ENCODE data around the gene TMEM109. TPM values are rescaled to one million over a fixed set of nuclear protein-coding genes. Genes with fewer than 3 reads are reported as not detected.

Gene TMEM109
- total RNA-seq, 1 donor from 2014 or later: 138 TPM

- intact Hi-C loops (cut with micrococcal nuclease): no loop called here
- Mint-ChIP-seq H3K27ac (no peak overlapping the region), H3K4me3 (no peak overlapping the region), H3K27me3 (ENCODE audit: insufficient read depth) (peaks cover 6% of the 10 kb centered on the region), H3K4me1 (ENCODE audit: low read depth) (peaks cover 7% of the 10 kb centered on the region), H3K36me3 (ENCODE audit: low read depth) (no peaks in the 10 kb centered on the region), H3K9me3 (no peaks in the 10 kb centered on the region)
- DNase-seq (ENCODE audit: low spot score): no peak
Measured at GRCh38 chr11:60936467-60937143, 22.6 kb downstream of the TMEM109 start.

GRCh38 chr11:60937144-60937527, 23.2 kb downstream of the TMEM109 start:
- no peak for DNase-seq (ENCODE audit: low spot score)
- H3K27ac Mint-ChIP-seq: no peak overlapping the region
- no peaks in the 10 kb centered on the region for H3K9me3 Mint-ChIP-seq
- no peak overlapping the region for H3K4me3 Mint-ChIP-seq
- intact Hi-C loops (cut with micrococcal nuclease): no loop called here
- no peaks in the 10 kb centered on the region for H3K36me3 Mint-ChIP-seq (ENCODE audit: low read depth)
- H3K27me3 Mint-ChIP-seq (ENCODE audit: insufficient read depth): peaks cover 5% of the 10 kb centered on the region
- peaks cover 7% of the 10 kb centered on the region for H3K4me1 Mint-ChIP-seq (ENCODE audit: low read depth)

DNA sequence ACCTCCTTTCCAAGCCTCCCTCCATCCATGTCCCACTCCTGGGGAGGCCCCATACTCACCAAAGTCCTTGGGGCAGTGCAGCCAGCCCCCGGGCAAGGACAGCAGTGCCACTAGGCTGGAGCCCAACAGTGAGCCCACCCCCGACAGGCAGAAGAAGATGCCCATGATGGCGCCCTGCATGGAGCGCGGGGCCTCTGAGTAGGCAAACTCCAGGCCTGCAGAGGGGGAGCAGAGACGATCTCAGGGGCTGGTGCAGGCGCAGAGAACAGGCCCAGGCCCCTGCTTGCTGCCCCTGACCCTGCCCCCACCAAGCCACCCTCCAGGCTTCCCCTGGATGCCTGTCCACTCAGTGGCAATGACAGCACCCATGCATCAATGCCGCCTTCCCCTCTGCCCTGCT, 23.9 kb downstream of the TMEM109 start:
- H3K4me1 Mint-ChIP-seq (ENCODE audit: low read depth): peaks cover 7% of the 10 kb centered on the region
- H3K27me3 Mint-ChIP-seq (ENCODE audit: insufficient read depth): peaks cover 3% of the 10 kb centered on the region
- intact Hi-C loops (cut with micrococcal nuclease): no loop called here
- no peaks in the 10 kb centered on the region for H3K9me3 Mint-ChIP-seq
- no peaks in the 10 kb centered on the region for H3K36me3 Mint-ChIP-seq (ENCODE audit: low read depth)
- no peak for DNase-seq (ENCODE audit: low spot score)
- H3K27ac Mint-ChIP-seq: no peak overlapping the region
- no peak overlapping the region for H3K4me3 Mint-ChIP-seq

DNA sequence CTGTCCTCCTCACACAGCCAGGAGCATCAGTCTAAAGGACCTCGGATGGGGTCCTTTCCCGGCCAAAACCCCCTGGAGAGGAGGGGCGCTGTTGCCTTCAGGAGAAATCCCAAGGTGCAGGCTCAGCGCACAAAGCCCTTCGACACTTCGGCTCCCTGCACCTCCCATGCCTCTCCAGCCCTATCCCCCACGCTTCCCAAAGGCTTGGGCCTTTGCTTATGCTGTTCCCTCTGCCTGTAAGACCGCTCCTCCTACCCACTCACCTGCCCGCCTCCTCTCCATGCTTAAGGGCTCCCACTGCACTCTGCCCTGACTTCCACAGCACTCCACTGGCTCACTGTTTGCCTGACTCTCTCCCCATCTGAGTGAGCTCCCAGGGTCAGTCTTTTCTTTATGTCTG, 24.5 kb downstream of the TMEM109 start:
- Mint-ChIP-seq H3K4me3 (no peak overlapping the region), H3K4me1 (ENCODE audit: low read depth) (peaks cover 7% of the 10 kb centered on the region), H3K9me3 (no peaks in the 10 kb centered on the region), H3K27ac (no peak overlapping the region), H3K27me3 (ENCODE audit: insufficient read depth) (peaks cover 3% of the 10 kb centered on the region), H3K36me3 (ENCODE audit: low read depth) (no peaks in the 10 kb centered on the region)
- DNase-seq (ENCODE audit: low spot score): no peak
- intact Hi-C loops (cut with micrococcal nuclease): no loop called here

DNA sequence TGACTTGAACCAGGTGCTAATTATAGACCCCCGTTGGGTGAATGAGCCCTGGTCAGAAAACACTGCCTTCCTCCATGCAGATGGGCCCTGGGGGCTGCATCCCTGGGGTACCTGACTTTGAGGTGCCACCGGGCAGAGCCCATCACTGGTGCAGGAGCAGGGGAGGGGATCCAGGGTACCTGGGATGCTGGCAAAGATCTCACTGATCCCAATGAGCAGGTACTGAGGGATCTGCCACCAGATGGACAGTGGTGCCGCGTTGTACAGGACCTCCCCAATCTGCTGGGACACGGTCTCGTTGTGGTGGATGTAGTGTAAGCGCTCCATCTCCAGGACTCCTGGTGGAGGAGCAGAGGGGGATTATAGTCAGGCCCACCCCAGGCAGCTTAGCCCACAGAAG, 25.3 kb downstream of the TMEM109 start:
- Mint-ChIP-seq H3K9me3 (no peaks in the 10 kb centered on the region), H3K27me3 (ENCODE audit: insufficient read depth) (peaks cover 3% of the 10 kb centered on the region), H3K36me3 (ENCODE audit: low read depth) (no peaks in the 10 kb centered on the region), H3K4me1 (ENCODE audit: low read depth) (peaks cover 7% of the 10 kb centered on the region), H3K4me3 (no peak overlapping the region), H3K27ac (no peak overlapping the region)
- no peak for DNase-seq (ENCODE audit: low spot score)
- intact Hi-C loops (cut with micrococcal nuclease): no loop called here

- intact Hi-C loops (cut with micrococcal nuclease): no loop called here
- no peak for DNase-seq (ENCODE audit: low spot score)
- Mint-ChIP-seq H3K27ac (no peak overlapping the region), H3K27me3 (ENCODE audit: insufficient read depth) (peaks cover 3% of the 10 kb centered on the region), H3K36me3 (ENCODE audit: low read depth) (no peaks in the 10 kb centered on the region), H3K4me3 (no peak overlapping the region), H3K9me3 (no peaks in the 10 kb centered on the region), H3K4me1 (ENCODE audit: low read depth) (peaks cover 7% of the 10 kb centered on the region)
Measured at GRCh38 chr11:60939855-60940254, 25.9 kb downstream of the TMEM109 start.

- H3K27ac Mint-ChIP-seq: no peak overlapping the region
- H3K4me3 Mint-ChIP-seq: no peak overlapping the region
- intact Hi-C loops (cut with micrococcal nuclease): no loop called here
- H3K4me1 Mint-ChIP-seq (ENCODE audit: low read depth): peaks cover 7% of the 10 kb centered on the region
- no peak for DNase-seq (ENCODE audit: low spot score)
- no peaks in the 10 kb centered on the region for H3K9me3 Mint-ChIP-seq
- no peaks in the 10 kb centered on the region for H3K36me3 Mint-ChIP-seq (ENCODE audit: low read depth)
- H3K27me3 Mint-ChIP-seq (ENCODE audit: insufficient read depth): peaks cover 6% of the 10 kb centered on the region
Measured at GRCh38 chr11:60941371-60942119, 27.6 kb downstream of the TMEM109 start.

DNA sequence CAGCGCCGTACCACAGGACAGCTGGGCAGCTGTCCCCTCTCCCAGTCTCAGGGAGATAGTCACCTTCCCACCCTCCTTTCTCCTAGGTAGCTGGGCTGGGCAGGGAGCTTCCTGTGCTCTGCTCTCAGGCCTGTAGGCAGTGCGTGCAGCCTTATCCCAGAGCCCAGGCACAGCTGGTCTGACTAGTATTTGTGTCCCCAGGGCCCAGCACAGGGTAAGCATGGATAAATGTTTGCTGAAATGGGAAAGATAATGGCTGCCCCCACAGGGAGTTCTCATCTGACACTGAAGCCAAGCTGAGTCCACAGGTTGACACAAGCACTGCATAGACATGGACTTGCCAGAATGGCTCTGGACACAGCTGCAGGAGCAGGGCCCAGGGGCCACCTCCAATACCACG, 28.3 kb downstream of the TMEM109 start:
- Mint-ChIP-seq H3K9me3 (no peaks in the 10 kb centered on the region), H3K27me3 (ENCODE audit: insufficient read depth) (peaks cover 6% of the 10 kb centered on the region), H3K36me3 (ENCODE audit: low read depth) (no peaks in the 10 kb centered on the region), H3K4me1 (ENCODE audit: low read depth) (peaks cover 7% of the 10 kb centered on the region), H3K4me3 (no peak overlapping the region), H3K27ac (no peak overlapping the region)
- no peak for DNase-seq (ENCODE audit: low spot score)
- intact Hi-C loops (cut with micrococcal nuclease): no loop called here

DNA sequence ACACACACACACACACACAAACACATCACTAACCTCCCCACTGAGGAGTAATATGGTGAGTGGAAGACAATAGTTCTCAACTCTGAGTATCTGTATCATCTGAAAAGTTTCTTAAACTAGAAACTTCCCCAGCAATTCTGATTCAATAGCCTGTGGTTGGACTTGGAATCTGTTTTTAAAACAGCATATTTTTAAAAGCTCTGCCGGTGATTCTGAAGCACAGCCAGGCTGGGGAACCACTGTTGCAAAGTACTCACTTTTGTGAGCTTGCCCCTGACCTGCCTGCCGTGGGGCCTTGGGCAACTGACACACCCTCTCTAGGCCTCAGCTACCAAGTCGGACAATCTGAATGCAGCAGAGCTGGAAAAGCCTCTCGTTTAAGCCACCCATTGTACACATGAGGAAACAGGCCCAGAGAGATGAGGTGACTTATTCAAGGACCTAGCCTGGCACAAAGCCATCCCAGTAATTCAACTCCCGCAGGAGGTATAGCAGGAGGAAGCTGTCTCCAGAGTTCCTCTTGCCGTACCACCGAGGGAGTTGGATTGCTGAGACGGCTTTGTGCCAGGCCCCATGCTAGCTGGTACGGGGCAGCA, 29.1 kb downstream of the TMEM109 start:
- H3K4me3 Mint-ChIP-seq: no peak overlapping the region
- no peaks in the 10 kb centered on the region for H3K9me3 Mint-ChIP-seq
- H3K4me1 Mint-ChIP-seq (ENCODE audit: low read depth): peaks cover 7% of the 10 kb centered on the region
- no peaks in the 10 kb centered on the region for H3K36me3 Mint-ChIP-seq (ENCODE audit: low read depth)
- no peak overlapping the region for H3K27ac Mint-ChIP-seq
- no peak for DNase-seq (ENCODE audit: low spot score)
- H3K27me3 Mint-ChIP-seq (ENCODE audit: insufficient read depth): peaks cover 6% of the 10 kb centered on the region
- intact Hi-C loops (cut with micrococcal nuclease): no loop called here

DNA sequence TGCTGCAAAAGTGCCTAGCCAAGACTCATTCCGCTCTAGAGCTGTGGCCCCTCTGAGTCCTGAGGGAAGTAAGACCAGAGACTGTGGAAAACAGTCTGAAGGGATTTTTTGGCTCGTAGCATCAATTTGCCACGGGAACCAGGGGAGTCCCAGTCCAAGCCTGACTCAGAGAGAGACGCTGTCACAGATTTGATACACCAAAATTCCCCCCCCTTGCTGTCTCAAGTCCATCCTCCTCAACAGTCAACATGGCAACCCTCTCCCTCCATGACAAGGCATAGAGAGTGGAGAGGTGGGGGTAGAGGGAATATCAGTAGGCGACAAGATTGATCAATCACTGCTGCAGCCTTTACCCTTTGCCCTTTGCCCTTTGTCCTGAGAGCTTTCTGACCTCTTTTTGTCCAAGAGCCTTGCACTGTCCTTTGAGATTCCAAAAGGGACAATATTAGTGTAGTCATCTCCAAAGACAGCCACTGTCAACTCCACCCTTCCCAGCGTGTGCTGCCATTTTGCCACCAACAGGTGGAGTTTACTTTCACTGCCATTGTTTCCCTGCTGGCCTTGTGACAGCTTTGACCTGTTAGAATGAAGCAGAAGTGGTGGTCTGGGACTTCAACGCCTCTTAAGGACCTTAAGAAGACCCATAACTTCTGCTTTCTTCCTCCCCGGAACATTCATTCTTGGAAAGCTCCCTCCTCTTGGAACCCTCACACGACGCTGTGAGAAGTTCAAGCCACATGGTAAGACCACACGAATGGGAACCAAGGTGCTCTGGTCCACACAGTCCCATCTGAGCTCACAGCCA, 30.7 kb downstream of the TMEM109 start:
- Mint-ChIP-seq H3K9me3 (no peaks in the 10 kb centered on the region), H3K4me1 (ENCODE audit: low read depth) (peaks cover 7% of the 10 kb centered on the region), H3K4me3 (no peak overlapping the region), H3K27ac (no peak overlapping the region), H3K27me3 (ENCODE audit: insufficient read depth) (peaks cover 10% of the 10 kb centered on the region), H3K36me3 (ENCODE audit: low read depth) (no peaks in the 10 kb centered on the region)
- DNase-seq (ENCODE audit: low spot score): no peak
- intact Hi-C loops (cut with micrococcal nuclease): no loop called here

GRCh38 chr11:60945295-60945667, 31.3 kb downstream of the TMEM109 start:
- Mint-ChIP-seq H3K4me1 (ENCODE audit: low read depth) (peaks cover 2% of the 10 kb centered on the region), H3K4me3 (no peak overlapping the region), H3K9me3 (no peaks in the 10 kb centered on the region), H3K36me3 (ENCODE audit: low read depth) (no peaks in the 10 kb centered on the region), H3K27ac (no peak overlapping the region), H3K27me3 (ENCODE audit: insufficient read depth) (peaks cover 13% of the 10 kb centered on the region)
- DNase-seq (ENCODE audit: low spot score): no peak
- intact Hi-C loops (cut with micrococcal nuclease): no loop called here

DNA sequence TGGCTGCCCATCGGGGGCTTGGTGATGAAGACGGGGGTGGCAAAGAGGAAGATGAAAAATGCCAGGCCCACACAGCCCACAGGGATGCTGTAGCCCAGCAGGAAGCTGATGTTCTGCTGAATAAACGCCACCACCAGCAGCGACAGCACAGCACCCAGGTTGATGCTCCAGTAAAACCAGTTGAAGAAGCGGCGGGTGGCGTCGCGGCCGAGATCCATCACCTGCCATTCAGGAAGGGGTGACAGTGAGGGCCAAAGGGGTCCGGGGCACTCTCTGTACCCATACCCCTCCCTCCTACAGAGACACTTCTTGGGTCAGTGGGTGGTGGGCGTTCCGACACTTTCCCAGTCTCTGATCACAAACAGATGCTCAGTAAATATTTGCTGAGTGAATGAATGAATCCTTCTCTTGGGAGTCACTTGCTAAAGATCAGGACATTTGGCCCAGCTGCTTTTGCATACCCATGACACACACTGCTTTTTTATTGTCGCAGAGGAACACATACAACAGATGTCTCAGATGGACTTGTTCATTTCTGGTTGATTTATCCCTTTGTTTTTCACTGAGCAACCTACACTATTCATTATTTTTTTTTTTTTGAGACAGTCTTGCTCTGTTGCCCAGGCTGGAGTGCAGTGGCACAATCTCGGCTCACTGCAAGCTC, 32.8 kb downstream of the TMEM109 start:
- no peaks in the 10 kb centered on the region for H3K9me3 Mint-ChIP-seq
- no peak overlapping the region for H3K27ac Mint-ChIP-seq
- H3K27me3 Mint-ChIP-seq (ENCODE audit: insufficient read depth): peaks cover 18% of the 10 kb centered on the region
- peaks cover 2% of the 10 kb centered on the region for H3K4me1 Mint-ChIP-seq (ENCODE audit: low read depth)
- no peaks in the 10 kb centered on the region for H3K36me3 Mint-ChIP-seq (ENCODE audit: low read depth)
- intact Hi-C loops (cut with micrococcal nuclease): no loop called here
- DNase-seq (ENCODE audit: low spot score): no peak
- H3K4me3 Mint-ChIP-seq: no peak overlapping the region
